Right ventricle myocardium superior (tissue), 1 donor: ENCODE results near the gene NCOR1. TPM values are rescaled to one million over a fixed set of nuclear protein-coding genes. Genes with fewer than 3 reads are reported as not detected.

Experiments
- ATAC-seq: fragments of 200-7000 bp; cut with Tn5 transposase; one replicate; pipeline ENCODE4 v1.9.1; 2020; ENCODE audit warnings: mild to moderate bottlenecking; ENCODE audit not compliant: poor library complexity
- DNase-seq: peaks from one replicate; pipeline ENCODE4 v3.0.0-alpha.2; 2020
- intact Hi-C: fragments of 100-400 bp; cut with DNase I; formaldehyde crosslinking; loops from one replicate; pipeline ENCODE4 v1.11.2; 2022
- total RNA-seq: library from RNA; stranded (reverse); fragmentation: NEBNext Ultra II Directional; extraction: Animal tissue kit (Norgen Biotek cat#: 25700); gene quantifications from one replicate; pipeline ENCODE4 v1.2.1, GENCODE V29; 2021
- donor health status: DM: no; HTN: yes; CAD: no; lungs with severe emphysema.

Gene NCOR1
- total RNA-seq, 1 donor from 2014 or later = 61.4 TPM

DNA sequence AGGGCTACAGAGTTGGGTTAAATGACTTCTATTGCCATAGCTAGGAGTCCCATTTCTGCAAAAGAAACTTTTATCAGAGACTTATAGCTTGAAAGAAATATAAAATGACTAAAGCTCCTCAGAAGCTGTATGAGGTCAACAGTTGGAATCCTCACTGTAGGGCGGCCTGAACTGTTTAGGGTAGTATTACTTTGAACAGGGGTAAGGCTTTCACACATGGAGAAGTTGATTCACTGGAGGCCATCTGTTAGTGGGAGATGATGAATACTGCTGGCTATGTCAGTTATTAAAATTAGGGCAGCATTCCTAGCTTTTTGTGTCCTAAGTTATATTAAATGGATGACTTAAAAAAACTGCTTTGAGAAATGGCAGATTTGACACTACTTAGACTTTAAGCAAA is 209.7 kb downstream of the NCOR1 start:
- DNase-seq (no peak), ATAC-seq (no peak)
- intact Hi-C loops = no loop called here

DNA sequence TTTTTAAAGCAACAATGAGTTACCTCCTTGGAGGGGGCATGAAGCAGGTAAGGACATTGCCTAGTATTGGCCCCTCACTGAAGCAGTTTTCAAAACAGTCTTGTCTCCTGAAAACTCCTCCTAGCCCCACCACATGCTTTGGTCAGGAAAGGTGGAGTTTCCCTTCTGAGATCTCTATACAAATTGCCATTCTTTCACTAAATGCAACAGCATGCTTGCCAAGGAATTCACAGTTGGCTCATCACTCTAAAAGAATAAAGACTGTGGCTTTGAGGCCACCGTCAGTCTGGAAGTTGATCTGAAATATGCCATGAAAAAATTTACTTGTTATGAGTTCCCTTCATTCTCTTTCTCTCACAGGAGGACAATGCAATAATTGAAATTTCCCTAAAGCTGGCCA is 211.5 kb downstream of the NCOR1 start:
- intact Hi-C loops = no loop called here
- ATAC-seq (no peak), DNase-seq (no peak)

DNA sequence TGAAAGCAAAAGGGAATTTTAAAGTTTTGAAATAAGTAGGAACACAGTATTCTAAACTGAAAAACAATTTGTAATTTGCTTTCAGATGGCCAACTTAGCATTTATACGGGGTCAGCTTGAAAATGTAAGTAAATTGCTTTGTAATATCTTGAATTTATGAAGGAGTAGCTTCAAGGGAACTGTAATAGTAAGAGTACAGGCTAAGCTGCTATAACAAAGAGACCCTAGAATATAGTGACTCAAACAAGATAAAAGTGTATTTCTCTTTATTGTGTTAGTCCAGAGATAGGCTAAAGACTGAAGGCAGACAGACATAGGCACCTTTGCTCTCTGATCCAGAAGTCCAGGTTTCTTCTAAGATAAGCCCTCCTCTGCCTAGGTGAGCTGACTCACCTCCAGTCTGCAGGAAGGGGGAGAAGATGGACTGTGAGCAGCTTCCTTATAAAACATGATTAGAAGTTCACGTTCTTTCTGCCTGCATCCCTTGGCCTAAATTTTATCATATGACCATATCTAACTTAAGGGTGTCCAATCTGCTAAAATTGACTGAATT is 212.6 kb downstream of the NCOR1 start:
- DNase-seq (no peak), ATAC-seq (no peak)
- intact Hi-C loops = no loop called here

DNA sequence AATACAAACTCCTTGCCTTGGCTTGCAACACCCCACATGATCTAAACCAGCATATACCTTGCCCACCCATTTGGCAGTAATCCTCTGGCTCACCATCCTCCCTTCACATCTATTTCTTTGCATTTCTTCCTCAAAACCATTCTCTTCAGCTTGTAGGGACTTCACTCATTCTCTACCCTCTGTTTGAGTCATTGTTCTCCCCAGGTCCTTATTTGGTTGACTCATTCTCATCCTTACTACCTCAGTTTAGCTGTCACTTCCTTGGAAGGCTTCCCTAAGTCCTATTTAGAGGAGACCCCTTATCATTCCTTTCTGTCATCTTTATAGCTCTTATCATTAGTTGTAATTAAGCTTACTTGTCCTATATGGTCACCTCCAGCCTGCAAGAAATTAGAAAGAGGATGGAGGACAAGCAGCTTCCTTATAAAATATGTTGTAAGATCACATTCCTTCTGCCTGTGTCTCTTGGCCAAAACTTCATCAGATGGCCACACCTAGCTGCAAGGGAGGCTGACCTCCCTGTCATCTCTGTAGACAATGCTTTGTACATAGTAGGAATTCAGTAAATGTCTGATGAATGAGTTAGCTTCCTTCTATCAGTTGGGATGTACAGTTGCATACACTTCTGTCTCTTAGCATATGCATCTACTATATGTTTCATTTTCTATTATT is 214.0 kb downstream of the NCOR1 start:
- intact Hi-C loops = no loop called here
- no peak for ATAC-seq

DNA sequence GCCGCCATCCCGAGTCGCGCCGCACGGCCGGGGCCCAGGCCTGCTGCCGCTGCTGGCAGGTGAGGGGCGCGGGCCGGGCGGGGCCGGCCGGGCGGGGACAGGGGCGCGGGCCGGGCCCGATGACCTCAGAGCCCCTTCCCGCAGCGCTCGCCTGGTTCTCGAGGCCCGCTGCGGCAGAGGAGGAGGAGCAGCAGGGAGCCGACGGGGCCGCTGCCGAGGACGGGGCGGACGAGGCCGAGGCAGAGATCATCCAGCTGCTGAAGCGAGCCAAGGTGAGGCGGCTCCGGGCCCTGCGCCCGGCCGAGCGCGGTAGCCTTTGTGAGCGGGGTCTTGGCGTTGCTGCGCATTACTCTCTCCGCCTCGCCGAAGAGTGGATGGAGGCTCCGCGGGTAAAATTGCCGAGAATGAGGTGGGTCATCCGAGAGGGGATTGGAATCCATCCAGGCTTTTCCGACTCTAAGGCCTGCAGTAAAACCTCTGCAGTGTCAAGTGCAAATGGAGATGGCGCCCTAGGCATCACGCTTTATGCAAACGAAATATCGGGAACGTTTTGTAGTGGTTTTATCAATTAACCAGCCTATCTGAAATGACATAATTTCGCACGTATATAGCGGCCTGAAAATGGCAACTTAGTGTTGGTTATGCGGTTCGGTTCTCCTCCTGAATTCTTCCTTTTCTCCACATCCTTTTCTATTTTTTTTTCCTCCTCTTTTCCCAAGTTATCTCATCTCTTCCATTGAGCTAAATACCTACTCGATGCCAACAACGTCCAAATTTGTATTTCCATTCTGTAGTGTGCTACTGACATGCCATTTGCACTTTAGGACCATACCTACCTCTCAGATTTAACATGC is 215.1 kb downstream of the NCOR1 start:
- intact Hi-C loops = loop anchor here (5.0 to 10.0 kb wide), 2 partner anchors 55 to 173 kb away; partner anchors contain the start of gene ADORA2B
- peak; percentile 5 for ATAC-seq
- DNase-seq = peak; percentile 52

More for the DNA sequence above, 214.0 kb downstream of the NCOR1 start:
- DNase-seq = no peak

DNA sequence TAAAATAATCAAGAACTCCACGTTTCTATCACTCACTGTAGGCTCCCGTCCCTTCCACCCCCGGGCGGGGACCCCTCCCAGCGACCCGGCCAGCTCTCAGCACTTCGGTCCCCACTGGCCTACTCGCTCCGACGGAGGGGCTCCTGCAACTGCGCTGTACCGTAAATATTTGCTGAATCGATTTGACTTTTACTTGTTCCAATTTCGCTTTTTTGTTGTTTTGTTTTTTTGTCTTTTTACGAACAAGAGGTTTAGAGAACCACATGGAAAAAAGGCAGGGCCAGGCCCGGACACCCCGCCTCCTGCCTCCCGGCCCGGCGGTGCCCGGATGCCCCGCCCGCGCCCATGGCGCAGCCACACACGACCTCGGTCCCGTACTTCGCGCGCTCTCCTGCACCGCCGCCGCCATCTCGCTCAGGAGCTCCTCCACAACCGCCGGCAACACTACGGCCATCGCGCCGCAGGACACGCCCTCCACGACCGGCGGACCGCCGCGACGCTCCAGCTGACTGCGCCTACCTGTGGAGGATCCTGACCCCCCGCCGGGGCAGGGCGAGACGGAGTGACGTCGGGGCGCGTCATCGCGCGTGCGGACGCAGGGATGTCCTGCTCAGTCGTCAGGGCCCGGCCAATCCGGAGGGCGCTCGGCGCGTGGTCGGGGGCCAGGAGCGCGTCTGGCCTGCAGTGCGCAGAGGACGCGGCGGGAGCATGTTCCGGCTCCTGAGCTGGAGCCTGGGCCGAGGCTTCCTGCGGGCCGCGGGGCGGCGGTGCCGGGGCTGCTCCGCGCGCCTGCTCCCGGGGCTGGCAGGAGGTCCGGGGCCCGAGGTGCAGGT is 216.0 kb downstream of the NCOR1 start, which contains the start of the genes TTC19 and ZSWIM7:
Gene TTC19, plus strand, starts transcription at position 684 of the 833 bp plus-strand sequence. Its CDS starts 25 bp downstream, at position 709.
Gene ZSWIM7, minus strand, starts transcription at position 564 of the 833 bp plus-strand sequence. Its CDS starts 110 bp downstream, at position 454.
- DNase-seq = peak; percentile 98
- intact Hi-C loops = loop anchor here (5.0 to 10.0 kb wide), 2 partner anchors 55 to 172 kb away; partner anchors contain the start of gene ADORA2B
- peak; percentile 98 for ATAC-seq

DNA sequence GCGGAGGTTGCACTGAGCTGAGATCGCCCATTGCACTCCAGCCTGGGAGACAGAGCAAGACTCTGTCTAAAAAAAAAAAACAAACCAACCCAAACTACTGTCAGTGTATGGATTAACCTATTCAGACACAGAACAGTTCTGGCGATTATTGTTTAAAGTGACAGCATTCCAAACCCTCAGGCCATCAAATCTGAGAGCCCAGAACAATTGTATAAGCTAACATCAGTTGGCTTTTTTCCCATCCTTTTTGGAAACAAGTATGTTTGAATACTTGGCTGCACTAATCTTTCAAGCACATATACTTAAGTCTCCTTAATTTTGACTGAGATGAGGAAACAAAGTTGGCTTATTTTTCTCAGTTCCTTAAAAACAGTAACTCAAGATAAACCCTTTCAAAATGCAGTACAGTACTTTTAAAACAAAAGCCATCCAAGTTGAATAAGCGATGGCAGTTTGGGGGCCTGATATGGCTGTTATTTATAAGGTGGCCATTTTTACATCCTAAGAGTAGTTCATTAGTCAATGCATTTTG is 217.2 kb downstream of the NCOR1 start:
- intact Hi-C loops = loop anchor here (5.0 to 10.0 kb wide), 2 partner anchors 53 to 171 kb away; partner anchors contain the start of gene ADORA2B
- DNase-seq = no peak
- no peak for ATAC-seq

DNA sequence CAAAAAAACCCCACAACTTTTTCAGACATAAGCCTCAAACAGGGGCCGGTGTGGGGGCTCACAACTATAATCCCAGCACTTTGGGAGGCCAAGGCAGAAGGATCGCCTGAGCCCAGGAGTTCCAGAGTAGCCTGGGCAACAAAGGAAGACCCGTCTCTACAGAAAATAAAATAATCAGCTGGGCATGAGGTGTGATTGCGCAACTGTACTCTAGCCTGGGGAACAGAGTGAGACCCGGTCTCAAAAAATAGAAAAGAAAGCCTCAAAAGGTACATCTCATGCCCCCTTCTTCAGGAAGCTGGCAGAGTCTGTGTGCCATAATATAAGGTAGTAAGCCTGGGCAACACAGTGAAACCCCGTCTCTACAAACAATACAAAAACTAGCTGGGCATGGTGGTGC is 219.0 kb downstream of the NCOR1 start:
- DNase-seq (no peak), ATAC-seq (no peak)
- intact Hi-C loops = loop anchor here (5.0 to 10.0 kb wide), 2 partner anchors 52 to 169 kb away; partner anchors contain the start of gene ADORA2B

DNA sequence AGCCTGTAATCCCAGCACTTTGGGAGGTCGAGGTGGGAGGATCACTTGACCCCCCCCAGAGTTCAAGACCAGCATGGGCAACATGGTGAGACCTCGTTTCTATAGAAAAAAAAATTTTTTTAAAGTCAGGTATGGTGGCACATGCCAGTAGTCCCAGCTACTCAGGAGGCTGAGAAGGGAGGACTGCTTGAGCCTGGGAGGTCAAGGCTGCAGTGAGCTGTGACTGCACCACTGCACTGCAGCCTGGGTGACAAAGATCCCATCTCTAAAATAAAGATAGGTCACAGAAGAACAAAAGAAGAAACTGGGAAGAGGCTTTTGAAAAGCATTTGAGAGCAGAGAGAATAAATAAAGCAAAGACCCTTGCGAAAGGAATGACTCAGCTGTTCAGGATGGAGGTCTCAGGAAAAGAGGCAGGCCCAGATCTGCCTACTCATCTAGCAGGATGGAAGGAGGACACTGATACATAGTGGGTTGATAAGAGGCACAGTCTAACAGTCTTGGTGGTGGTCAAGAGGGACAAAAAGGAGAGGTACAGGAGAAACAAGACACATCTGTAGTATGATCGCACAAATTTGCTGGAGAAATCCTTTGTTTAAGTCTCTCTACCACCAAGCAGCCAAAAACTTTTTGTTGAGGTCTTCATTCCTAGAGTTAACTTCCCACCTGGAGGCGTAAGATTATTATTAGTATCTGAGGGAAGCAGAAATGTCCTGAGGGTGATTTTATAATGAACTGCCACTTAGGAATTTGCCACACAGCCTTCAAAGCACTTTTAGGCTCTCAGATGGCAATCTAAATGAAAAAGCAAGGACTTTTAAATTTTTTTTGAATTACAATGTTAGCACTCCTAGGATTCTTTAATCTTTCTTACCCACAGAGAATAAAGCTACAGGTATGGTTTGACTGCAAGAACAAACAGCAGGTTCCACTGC is 233.4 kb downstream of the NCOR1 start:
- intact Hi-C loops = no loop called here
- DNase-seq (no peak), ATAC-seq (no peak)

DNA sequence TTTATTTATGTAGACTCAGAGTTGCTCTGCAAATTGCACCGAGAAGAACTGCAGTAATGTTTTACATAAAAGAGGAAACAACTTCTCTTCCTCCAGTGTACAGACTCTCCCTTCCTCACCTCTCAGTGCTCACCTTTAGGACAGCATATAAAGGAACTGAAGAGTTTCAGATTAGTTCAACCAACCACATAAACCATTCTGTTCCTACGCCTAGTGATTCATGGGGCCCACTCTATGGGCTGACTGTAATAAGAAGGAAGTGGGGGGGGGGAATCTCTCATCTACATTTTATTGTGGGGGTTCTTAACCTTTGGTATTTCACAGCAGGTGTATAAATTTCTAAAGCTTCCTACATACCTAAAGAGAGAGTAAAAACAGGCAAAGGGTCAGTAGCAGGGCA is 234.1 kb downstream of the NCOR1 start:
- intact Hi-C loops = no loop called here
- no peak for ATAC-seq
- DNase-seq = no peak

Other genes with a start within 250 kb of the NCOR1 start
- 21.0 TPM for gene ZSWIM7, start 215.8 kb downstream of the NCOR1 start, total RNA-seq
- gene TTC19, start 215.7 kb downstream of the NCOR1 start, total RNA-seq = 19.0 TPM
- gene PIGL, start 1.7 kb upstream of the NCOR1 start, total RNA-seq = 8.2 TPM
- 11.9 TPM for gene CENPV, start 137.9 kb upstream of the NCOR1 start, total RNA-seq
- 1,408 TPM for gene UBB, start 165.6 kb upstream of the NCOR1 start, total RNA-seq
- gene TRPV2, start 200.0 kb upstream of the NCOR1 start, total RNA-seq = 10.3 TPM